NCI-H446 (cell line): ENCODE results near the gene CDC42EP5.

Experiments
- DNase-seq, 2 experiments: peaks; one replicate each; lab custom pipeline; 2025; lab: John Stamatoyannopoulos, UW

The CDC42EP5 gene

DNA sequence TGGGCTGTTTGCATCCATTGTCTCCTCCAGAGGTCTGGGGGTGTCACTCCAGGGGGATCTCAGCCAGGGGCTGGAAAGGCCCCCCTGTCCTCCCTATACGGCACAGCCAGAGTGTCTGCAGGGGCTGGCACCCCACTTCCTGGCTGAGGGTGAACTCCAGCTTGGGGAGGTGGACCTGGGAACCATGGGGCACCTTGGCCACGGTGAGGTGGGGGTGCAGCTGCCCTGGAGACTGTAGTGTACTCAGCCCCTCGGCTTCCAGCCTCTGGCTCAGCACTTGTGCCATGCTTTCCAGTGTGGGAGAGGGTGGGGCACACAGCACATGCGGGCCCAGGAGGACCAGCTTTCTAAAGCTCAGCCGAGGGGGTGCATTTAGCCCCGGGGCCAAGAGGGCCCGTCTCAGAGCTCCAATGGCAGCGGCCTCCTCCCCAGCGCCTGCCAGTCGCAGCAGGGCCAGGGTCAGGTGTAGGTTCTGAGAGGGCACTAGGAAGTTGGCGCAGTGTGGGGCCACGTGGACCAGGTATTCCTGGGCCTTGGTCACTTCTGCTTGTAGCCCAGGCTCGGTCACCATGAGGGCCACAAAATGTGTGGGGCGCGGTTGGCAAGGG, 10.9 kb downstream of the CDC42EP5 start:
- DNase-seq: no peak

GRCh38 chr19:54461613-54462012, 11.5 kb downstream of the CDC42EP5 start:
- DNase-seq: no peak

DNA sequence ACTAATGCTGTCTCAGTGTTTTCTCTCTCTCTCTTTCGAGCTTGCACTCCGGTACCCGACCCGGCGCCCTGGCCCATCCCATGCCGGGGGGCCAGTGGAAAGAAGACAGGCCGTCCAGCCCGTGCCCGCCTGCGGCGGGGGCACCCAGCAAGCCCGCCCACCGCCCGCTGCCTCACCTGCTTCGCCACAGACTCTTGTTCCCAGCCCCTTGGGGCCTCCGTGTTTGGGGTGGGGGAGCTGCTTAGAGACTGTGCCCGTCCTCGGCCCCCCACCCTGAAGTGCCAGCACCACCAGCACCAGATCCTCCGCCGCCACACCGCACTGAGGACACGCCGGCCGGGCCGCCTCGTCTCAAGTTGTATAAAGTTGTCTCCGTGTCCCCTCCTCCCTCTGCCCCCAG, 11.9 kb downstream of the CDC42EP5 start:
- no peak for DNase-seq

DNA sequence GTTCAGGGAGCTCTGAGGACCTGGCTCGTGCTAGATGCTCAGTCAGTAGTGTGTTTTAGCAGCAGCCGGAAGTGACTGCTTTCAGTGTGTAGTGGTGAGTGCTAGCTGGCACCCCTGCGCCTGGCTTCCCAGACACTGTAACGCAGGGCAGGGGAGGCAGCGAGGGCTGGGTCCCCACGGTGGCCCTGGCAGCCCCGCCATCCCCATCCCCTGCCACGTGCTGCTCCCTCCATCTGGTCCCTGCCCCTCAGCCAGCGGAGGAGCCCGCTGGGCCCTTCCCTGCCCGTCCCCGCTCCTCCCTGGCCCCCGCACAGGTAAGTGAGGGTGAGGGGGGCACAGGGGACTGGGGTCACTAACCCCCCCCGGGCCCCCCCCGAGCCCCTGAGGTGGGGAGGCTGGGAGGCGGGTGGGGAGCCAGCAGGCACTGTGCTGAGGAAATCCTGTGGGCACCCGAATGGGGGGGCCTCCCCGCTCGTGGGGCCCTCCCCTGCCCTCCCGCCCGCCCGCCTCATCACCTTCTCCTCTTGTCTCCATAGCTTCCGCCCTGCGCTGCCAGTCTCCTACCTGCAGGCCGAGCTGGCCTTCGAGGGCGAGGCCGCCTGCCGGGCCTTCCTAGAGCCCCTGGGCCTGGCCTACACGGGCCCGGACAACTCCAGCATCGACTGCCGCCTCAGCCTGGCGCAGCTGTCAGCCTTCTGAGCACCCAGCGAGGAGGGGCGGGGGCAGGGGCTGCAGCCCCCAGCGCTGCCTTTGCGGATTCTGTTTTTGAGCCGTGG, 12.7 kb downstream of the CDC42EP5 start:
- no peak for DNase-seq

GRCh38 chr19:54459282-54460229, 13.5 kb downstream of the CDC42EP5 start:
- no peak for DNase-seq

DNA sequence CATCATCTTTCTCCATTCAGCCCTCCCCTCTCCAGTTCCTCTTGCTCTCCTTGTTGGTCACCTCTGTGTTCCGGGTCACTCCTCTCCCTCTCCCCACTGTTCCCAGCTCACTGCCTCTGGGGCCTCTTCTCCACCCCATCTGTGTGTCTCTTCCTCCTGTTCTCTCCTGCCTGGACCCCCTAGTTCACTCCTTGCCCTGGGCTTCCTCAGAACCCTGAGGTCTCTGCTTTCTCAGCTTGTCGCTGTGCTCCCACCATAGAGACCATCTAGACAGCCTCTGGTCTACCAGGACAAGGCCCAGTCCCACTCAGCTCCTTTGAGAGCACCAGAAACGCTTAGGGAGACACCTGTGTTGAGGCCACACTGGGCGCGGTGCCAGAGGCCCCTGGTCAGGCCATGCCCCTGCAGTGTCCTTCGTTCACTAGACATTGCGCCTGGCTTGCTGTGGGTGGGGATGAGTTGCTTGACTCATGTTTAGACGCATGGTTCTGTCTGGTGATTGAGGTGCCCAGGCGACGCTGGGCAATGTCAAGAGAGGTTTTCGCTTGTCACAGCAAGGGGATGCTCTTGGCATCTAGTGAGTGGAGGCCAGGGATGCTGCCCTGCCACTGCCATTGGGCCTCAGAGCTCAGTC, 14.3 kb downstream of the CDC42EP5 start:
- DNase-seq: no peak

- no peak for DNase-seq
Observed at GRCh38 chr19:54457773-54458647, 15.1 kb downstream of the CDC42EP5 start.

DNA sequence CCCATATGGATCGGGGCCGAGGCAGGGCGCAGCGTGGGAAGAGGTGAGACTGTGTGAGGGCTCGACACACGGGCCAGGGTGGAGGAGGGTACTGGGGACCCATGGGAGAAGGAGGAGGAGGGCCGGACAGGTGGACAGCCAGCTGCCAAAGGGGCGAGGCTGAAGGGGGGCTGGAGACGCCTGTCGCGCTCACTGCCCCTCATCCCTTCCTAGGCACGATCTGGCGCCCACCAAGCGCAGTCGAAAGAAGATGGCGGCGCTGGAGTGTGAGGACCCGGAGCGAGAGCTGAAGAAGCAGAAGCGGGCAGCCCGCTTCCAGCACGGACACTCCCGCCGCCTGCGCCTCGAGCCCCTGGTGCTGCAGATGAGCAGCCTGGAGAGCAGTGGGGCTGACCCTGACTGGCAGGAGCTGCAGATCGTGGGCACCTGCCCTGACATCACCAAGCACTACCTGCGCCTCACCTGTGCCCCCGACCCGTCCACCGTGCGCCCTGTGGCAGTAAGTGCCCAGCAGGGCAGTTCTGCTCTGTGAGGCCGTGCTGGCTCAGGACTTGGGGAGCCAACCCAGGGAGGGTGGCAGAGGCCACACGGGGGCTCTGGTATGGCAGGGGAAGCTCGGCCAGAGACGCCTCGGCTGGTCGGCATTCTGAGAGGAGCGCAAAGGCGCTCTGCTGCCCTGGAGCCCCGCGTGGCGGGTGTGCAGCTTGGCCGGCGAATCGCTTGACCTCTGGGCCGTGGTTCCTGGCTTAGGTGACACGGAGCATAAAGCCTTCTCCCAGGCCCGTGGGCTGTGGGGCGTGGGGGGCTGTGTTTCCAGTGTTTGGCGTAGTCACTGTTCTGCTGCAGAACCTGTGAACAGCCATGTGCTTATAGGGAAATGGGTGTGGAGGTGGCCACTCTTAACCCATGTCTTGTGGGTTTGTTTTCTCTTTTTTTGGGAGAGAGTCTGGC, 16.4 kb downstream of the CDC42EP5 start:
- no peak for DNase-seq

- no peak for DNase-seq
Observed at GRCh38 chr19:54455786-54456422, 17.2 kb downstream of the CDC42EP5 start.

- no peak for DNase-seq
Observed at GRCh38 chr19:54454781-54455675, 18.1 kb downstream of the CDC42EP5 start.

GRCh38 chr19:54453921-54454780, 18.9 kb downstream of the CDC42EP5 start:
- DNase-seq: no peak

GRCh38 chr19:54452626-54453025, 20.5 kb downstream of the CDC42EP5 start:
- DNase-seq: no peak

DNA sequence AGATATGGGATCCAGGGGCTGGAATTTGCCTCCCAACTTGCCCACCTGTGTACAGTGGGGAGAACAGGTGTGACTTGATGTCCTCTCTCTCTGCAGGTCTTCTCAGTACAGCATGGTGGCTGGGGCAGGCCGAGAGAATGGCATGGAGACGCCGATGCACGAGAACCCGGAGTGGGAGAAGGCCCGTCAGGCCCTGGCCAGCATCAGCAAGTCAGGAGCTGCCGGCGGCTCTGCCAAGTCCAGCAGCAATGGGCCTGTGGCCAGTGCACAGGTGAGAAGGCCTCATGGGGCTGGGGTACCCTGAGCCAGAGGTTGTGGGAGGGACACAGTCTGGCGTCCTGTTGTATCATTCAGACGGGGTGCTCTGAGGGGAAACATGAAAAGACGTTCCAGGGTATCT, 21.1 kb downstream of the CDC42EP5 start:
- DNase-seq: no peak

DNA sequence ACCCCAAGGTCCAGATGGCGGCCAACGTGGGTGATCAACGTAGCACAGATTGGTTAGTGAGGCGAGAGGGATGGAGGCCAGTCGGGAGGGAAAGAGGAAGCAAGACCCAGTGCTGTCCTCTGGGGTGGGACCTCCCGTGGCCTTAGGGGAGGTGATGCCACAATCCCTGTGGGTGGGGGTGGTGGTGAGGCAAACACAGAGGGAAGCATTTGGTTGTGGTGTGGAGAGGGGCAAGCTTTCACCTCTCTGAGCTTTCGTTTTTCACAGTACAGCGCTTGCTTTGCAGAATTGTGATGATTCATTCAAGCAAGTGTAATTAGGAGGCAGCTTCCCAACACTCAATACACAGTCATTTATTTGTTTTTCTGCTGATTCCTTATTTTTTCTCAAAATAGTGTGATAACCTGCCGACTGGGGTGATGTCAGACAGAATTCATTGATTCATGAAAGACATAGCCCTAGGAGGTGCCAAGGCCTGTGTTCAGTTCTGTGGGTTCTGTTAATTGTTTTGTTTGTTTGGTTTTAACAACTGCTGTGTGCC, 21.7 kb downstream of the CDC42EP5 start:
- DNase-seq: no peak

- peak in 1 of 2 experiments; percentile 15 for DNase-seq
Observed at GRCh38 chr19:54449701-54450069, 23.4 kb downstream of the CDC42EP5 start.

DNA sequence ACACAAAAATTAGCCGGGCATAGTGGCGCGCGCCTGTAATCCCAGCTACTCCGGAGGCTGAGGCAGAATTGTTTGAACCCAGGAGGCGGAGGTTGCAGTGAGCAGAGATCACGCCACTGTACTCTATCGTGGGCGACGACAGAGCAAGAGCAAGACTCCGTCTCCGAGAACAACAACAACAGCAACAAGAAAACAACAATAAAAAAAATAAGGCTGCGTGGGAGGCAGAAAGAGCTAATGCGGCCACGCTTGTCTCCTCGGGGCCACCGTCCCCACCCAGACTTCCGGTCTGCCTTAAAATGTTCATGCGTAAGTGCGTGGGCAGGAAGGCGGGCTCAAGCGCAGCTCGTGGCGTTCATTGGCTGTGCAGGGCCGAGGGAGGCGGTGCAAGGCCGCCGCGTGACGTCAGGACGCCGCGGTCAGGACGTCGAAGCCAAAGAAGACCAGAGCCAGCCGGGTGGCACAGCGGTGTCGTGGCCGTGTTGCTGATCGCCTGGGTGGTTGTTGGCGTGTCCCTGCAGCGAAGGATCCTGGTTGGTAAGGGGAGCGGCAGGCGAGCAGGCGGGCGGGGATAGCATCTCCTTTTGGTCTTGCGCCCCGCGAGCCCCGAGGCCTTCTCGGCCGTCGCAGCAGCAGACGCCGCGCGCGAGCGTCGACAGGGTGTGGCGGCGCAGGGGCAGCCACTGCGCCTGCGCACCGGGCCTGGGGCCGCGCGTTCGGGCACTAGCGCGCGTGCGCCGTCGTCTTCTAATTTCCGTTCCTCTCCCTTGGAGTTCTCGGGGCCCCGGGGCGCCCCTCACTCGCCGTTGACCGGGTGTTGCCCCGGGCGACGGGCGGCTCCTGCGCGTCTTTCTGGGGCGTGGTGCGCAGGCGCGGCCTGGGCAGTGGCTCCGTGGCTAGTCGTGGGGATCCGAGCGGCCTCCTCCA, 24.1 kb downstream of the CDC42EP5 start, which contains the start of gene LENG8:
TSS of gene LENG8 (plus strand) at position 426 of the 927 bp plus-strand sequence. CDS start 2,146 bp downstream, outside the sequence.
- DNase-seq: peak; percentile 95 to 97
